Muscle of leg (tissue), 16 donors: ENCODE measurements around the gene DYNLL2. TPM values are rescaled to one million over a fixed set of nuclear protein-coding genes. Genes with fewer than 3 reads are reported as not detected.
"Not testable (repeated sequence)": the region's sequence is repeated elsewhere in the genome, so short reads cannot be mapped to it uniquely, and the experiment has no call there.

Experiments used
- DNase-seq: peaks from one replicate; pipeline ENCODE4 v3.0.0; 2013
- H3K27ac ChIP-seq: one replicate; pipeline ENCODE4 v1.5.1; 2013; ENCODE audit warnings: mild to moderate bottlenecking, low read length, control low read depth
- H3K27me3 ChIP-seq: one replicate; pipeline ENCODE4 v1.6.1; 2013; ENCODE audit warnings: low read length; ENCODE audit not compliant: control insufficient read depth, insufficient read depth
- H3K36me3 ChIP-seq: one replicate; pipeline ENCODE4 v1.6.1; 2013; ENCODE audit warnings: low read length; ENCODE audit not compliant: control insufficient read depth, insufficient read depth
- H3K4me1 ChIP-seq: one replicate; pipeline ENCODE4 v1.6.1; 2013; ENCODE audit warnings: low read length; ENCODE audit not compliant: control insufficient read depth, insufficient read depth
- H3K4me3 ChIP-seq: one replicate; pipeline ENCODE4 v1.5.1; 2013; ENCODE audit warnings: low read length, control low read depth
- H3K9me3 ChIP-seq: replicated peaks from 2 replicates; pipeline ENCODE4 v1.6.1; 2013; ENCODE audit warnings: low read depth, low read length; ENCODE audit not compliant: control insufficient read depth
- WGBS: methylation state at CpG from one replicate; pipeline ENCODE4 v1.1.5; 2013; ENCODE audit warnings: missing lambda C conversion rate; ENCODE audit not compliant: insufficient coverage; 5-methylcytosine and 5-hydroxymethylcytosine counted together
- long read RNA-seq, 11 donors: transcript quantifications; one replicate each; lab custom pipeline, GENCODE V29; 2026
- polyA plus RNA-seq, 8 donors: library from polyadenylated mRNA; unstranded; fragments of 120-200 nt; gene quantifications; one replicate each; pipeline versions ENCODE4 v1.2.1 to v1.2.3, GENCODE V29; 2013; ENCODE audit warnings: inconsistent platforms in 1 of 8, low replicate concordance in 1 of 8; ENCODE audit not compliant: insufficient read length in 8 of 8, insufficient read depth in 1 of 8
- total RNA-seq: library from RNA; stranded (reverse); fragments of 120-200 nt; gene quantifications from one replicate; pipeline ENCODE4 v1.2.4, GENCODE V29; 2013

DYNLL2 gene
- 12.7 TPM for total RNA-seq
- polyA plus RNA-seq = 10 to 100 TPM; 32.5 to 52.8 (median 45.2) TPM
- long read RNA-seq, donor 1, full-length matches to known transcripts = 2 of 31 reads
- long read RNA-seq, donor 1, partial matches to known transcripts = 29 of 31 reads
- long read RNA-seq, donor 1, other reads (novel, unspliced or antisense) = 0 of 31 reads
- long read RNA-seq, donor 2, full-length matches to known transcripts = 1 of 1 reads
- long read RNA-seq, donor 2, partial matches to known transcripts = 0 of 1 reads
- long read RNA-seq, donor 2, other reads (novel, unspliced or antisense) = 0 of 1 reads
- long read RNA-seq, donor 3, full-length matches to known transcripts = 8 of 8 reads
- long read RNA-seq, donor 3, partial matches to known transcripts = 0 of 8 reads
- long read RNA-seq, donor 3, other reads (novel, unspliced or antisense) = 0 of 8 reads
- long read RNA-seq, donor 4, full-length matches to known transcripts = 4 of 4 reads
- long read RNA-seq, donor 4, partial matches to known transcripts = 0 of 4 reads
- long read RNA-seq, donor 4, other reads (novel, unspliced or antisense) = 0 of 4 reads
- long read RNA-seq, donor 5, full-length matches to known transcripts = 14 of 14 reads
- long read RNA-seq, donor 5, partial matches to known transcripts = 0 of 14 reads
- long read RNA-seq, donor 5, other reads (novel, unspliced or antisense) = 0 of 14 reads
- long read RNA-seq, donor 6, full-length matches to known transcripts = 11 of 11 reads
- long read RNA-seq, donor 6, partial matches to known transcripts = 0 of 11 reads
- long read RNA-seq, donor 6, other reads (novel, unspliced or antisense) = 0 of 11 reads
- long read RNA-seq, donor 7, full-length matches to known transcripts = 10 of 10 reads
- long read RNA-seq, donor 7, partial matches to known transcripts = 0 of 10 reads
- long read RNA-seq, donor 7, other reads (novel, unspliced or antisense) = 0 of 10 reads
- long read RNA-seq, donor 8, full-length matches to known transcripts = 4 of 4 reads
- long read RNA-seq, donor 8, partial matches to known transcripts = 0 of 4 reads
- long read RNA-seq, donor 8, other reads (novel, unspliced or antisense) = 0 of 4 reads
- long read RNA-seq, donor 9, full-length matches to known transcripts = 5 of 5 reads
- long read RNA-seq, donor 9, partial matches to known transcripts = 0 of 5 reads
- long read RNA-seq, donor 9, other reads (novel, unspliced or antisense) = 0 of 5 reads
- long read RNA-seq, donor 10, full-length matches to known transcripts = 11 of 11 reads
- long read RNA-seq, donor 10, partial matches to known transcripts = 0 of 11 reads
- long read RNA-seq, donor 10, other reads (novel, unspliced or antisense) = 0 of 11 reads
- long read RNA-seq, donor 11, full-length matches to known transcripts = 9 of 9 reads
- long read RNA-seq, donor 11, partial matches to known transcripts = 0 of 9 reads
- long read RNA-seq, donor 11, other reads (novel, unspliced or antisense) = 0 of 9 reads

GRCh38 chr17:58082870-58083490 lies at the start of gene DYNLL2:
Gene DYNLL2, plus strand, starts transcription at chr17:58083419. Its CDS starts 3,672 bp downstream, at chr17:58087091.
- peak within 1 kb of the TSS; percentile 84 for H3K4me3 ChIP-seq
- peaks cover 20% of the 10 kb centered on the region for H3K36me3 ChIP-seq
- H3K27ac ChIP-seq = peak within 1 kb of the TSS; percentile 79
- H3K27me3 ChIP-seq = peaks cover 2% of the 10 kb centered on the region
- H3K4me1 ChIP-seq = peaks cover 33% of the 10 kb centered on the region
- H3K9me3 ChIP-seq = no peaks in the 10 kb centered on the region
- WGBS = 0% methylated on average over 37 of the region's 45 CpGs
- peak; percentile 97 for DNase-seq

DNA sequence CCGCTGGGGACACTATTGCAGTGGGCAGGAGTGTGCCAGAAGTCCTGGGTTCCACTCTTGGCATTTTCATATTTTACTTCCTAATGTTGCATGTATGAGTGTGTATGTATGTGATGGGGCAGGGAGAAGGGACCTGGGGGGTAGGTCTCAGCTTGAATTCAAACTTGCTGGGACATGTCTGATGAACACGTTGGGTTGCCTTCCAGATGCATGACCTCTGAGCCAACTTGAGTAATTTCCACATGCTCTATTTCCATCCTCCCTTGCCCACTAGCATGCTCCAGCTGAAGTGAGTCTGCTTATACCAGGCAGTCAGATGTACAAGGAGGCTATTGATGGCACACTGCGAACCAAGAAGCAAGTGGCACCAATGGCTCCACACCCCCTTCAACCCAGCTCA lies 43.2 kb upstream of the DYNLL2 start:
- peaks cover 5% of the 10 kb centered on the region for H3K27me3 ChIP-seq
- 70% methylated on average over 2 of the region's 3 CpGs for WGBS
- H3K36me3 ChIP-seq = no peaks in the 10 kb centered on the region
- no peak overlapping the region for H3K27ac ChIP-seq
- H3K4me1 ChIP-seq = no peaks in the 10 kb centered on the region
- no peaks in the 10 kb centered on the region for H3K9me3 ChIP-seq
- no peak for DNase-seq
- no peak overlapping the region for H3K4me3 ChIP-seq

GRCh38 chr17:58040386-58040785 lies 42.8 kb upstream of the DYNLL2 start:
- DNase-seq = no peak
- Histone ChIP-seq H3K36me3 (no peaks in the 10 kb centered on the region), H3K4me3 (no peak overlapping the region), H3K4me1 (no peaks in the 10 kb centered on the region), H3K27me3 (peaks cover 5% of the 10 kb centered on the region), H3K9me3 (no peaks in the 10 kb centered on the region), H3K27ac (no peak overlapping the region)
- WGBS = 65% methylated on average over 3 of the region's 8 CpGs

GRCh38 chr17:58041161-58041560 lies 42.1 kb upstream of the DYNLL2 start:
- H3K4me3 ChIP-seq = no peak overlapping the region
- no peak overlapping the region for H3K27ac ChIP-seq
- no peaks in the 10 kb centered on the region for H3K9me3 ChIP-seq
- WGBS = 38% methylated on average over 2 of the region's 5 CpGs
- no peaks in the 10 kb centered on the region for H3K4me1 ChIP-seq
- no peaks in the 10 kb centered on the region for H3K36me3 ChIP-seq
- H3K27me3 ChIP-seq = peaks cover 5% of the 10 kb centered on the region
- no peak for DNase-seq

- no peaks in the 10 kb centered on the region for H3K4me1 ChIP-seq
- H3K36me3 ChIP-seq = no peaks in the 10 kb centered on the region
- no peaks in the 10 kb centered on the region for H3K9me3 ChIP-seq
- DNase-seq = no peak
- no peak overlapping the region for H3K27ac ChIP-seq
- peaks cover 9% of the 10 kb centered on the region for H3K27me3 ChIP-seq
- 96% methylated on average over 2 of the region's 5 CpGs for WGBS
- no peak overlapping the region for H3K4me3 ChIP-seq
These were observed 39.7 kb upstream of the DYNLL2 start for GRCh38 chr17:58043221-58044181.

- not testable (repeated sequence) for H3K9me3 ChIP-seq, H3K4me1 ChIP-seq, H3K27ac ChIP-seq, H3K27me3 ChIP-seq, H3K36me3 ChIP-seq, DNase-seq, H3K4me3 ChIP-seq
- 84% methylated on average over 4 of the region's 6 CpGs for WGBS
These were observed 39.0 kb upstream of the DYNLL2 start for GRCh38 chr17:58044256-58044655.

GRCh38 chr17:58046239-58047094 lies 36.8 kb upstream of the DYNLL2 start:
- Histone ChIP-seq H3K36me3 (no peaks in the 10 kb centered on the region), H3K27me3 (peaks cover 4% of the 10 kb centered on the region), H3K9me3 (no peaks in the 10 kb centered on the region), H3K27ac (no peak overlapping the region), H3K4me3 (no peak overlapping the region), H3K4me1 (no peaks in the 10 kb centered on the region)
- WGBS = 37% methylated on average over 7 of the region's 18 CpGs
- no peak for DNase-seq
